ENCODE measurements around the gene AURKAIP1. TPM values are rescaled to one million over a fixed set of nuclear protein-coding genes. Genes with fewer than 3 reads are reported as not detected.

The AURKAIP1 gene
- total RNA-seq, 1 experiment from 2014 or later = 823 TPM

DNA sequence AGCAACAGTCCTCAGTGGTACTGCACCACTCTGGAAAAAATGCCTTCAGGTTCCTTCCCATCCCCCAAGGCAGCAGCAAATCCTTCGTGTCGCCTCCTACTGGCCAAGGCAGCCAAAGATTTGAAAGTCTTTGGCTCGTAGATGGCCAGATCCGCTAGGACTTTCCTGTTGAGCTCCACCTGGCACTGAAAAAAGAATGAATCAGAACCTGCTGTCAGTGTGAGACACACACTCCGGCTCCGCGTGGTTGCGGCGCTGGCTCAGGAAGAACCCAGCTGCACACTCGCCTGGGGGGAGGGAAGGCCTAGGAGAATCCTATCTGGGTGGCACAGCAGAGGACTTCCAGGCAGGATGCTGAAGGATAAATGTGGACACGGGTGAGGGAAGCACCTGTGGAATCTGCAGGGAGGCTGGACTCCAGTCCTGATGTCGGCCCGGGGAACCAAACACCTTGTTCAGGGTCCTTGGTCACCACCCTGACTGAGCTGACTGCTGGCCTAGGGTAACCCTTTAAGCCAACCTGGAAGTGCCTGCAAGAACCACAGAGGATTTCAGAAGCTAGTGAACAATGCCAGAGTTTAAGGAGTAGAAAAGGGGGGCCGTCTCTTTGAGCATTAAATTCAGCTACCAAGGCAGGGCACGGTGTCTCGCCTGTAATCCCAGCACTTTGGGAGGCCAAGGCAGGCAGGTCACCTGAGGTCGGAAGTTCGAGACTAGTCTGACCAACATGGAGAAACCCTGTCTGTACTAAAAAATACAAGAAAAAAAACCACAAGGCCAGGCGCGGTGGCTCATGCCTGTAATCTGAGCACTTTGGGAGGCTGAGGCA, 27.3 kb upstream of the AURKAIP1 start:
- peak overlapping the region; percentile 92; the same call in 1 of the 2 replicates for H3K4me2 ChIP-seq (ENCODE audit: low read length)
- H3F3A ChIP-seq (ENCODE audit: low read length, unreplicated experiment) = peaks cover 4% of the 10 kb centered on the region
- peak overlapping the region; percentile 11 for H3K27ac ChIP-seq (ENCODE audit: low read length)
- DNase-seq (peak; percentile 95), ATAC-seq (peak; percentile 37)
- peaks cover 82% of the 10 kb centered on the region for H3K79me2 ChIP-seq (ENCODE audit: low read length)
- no TSS peak for BruUV-seq (replicated peaks)
- intact Hi-C loops (cut with micrococcal nuclease) = no loop called here
- no peak overlapping the region for H3K4me3 ChIP-seq (ENCODE audit: low read length)
- H3K9ac ChIP-seq (ENCODE audit: low read length) = no peak overlapping the region
- peaks cover 43% of the 10 kb centered on the region for H3K36me3 ChIP-seq (ENCODE audit: low read depth, low read length)
- TF ChIP-seq EZH2 (IDR thresholded peaks at IDR 0.05; ENCODE audit: low read length, unreplicated experiment) (no peak), EZH2phosphoT487 (IDR thresholded peaks at IDR 0.05; ENCODE audit: borderline replicate concordance, low read length) (no peak)
- TF ChIP-seq, protein P1, sequence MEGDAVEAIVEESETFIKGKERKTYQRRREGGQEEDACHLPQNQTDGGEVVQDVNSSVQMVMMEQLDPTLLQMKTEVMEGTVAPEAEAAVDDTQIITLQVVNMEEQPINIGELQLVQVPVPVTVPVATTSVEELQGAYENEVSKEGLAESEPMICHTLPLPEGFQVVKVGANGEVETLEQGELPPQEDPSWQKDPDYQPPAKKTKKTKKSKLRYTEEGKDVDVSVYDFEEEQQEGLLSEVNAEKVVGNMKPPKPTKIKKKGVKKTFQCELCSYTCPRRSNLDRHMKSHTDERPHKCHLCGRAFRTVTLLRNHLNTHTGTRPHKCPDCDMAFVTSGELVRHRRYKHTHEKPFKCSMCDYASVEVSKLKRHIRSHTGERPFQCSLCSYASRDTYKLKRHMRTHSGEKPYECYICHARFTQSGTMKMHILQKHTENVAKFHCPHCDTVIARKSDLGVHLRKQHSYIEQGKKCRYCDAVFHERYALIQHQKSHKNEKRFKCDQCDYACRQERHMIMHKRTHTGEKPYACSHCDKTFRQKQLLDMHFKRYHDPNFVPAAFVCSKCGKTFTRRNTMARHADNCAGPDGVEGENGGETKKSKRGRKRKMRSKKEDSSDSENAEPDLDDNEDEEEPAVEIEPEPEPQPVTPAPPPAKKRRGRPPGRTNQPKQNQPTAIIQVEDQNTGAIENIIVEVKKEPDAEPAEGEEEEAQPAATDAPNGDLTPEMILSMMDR (conservative IDR thresholded peaks at IDR 0.05; ENCODE audit: low read depth, low read length) = peak; percentile 97
- no peaks in the 10 kb centered on the region for H4K20me1 ChIP-seq (ENCODE audit: low read length)
- H2AFZ ChIP-seq (ENCODE audit: low read length) = no peak overlapping the region
- POLR2A ChIA-PET (ENCODE audit: unreplicated experiment) = interaction anchor here (0.6 kb wide), 2 partner anchors 27 kb away, joined by 3 read pairs; partner anchors contain the start of gene AURKAIP1
- peaks cover 38% of the 10 kb centered on the region for H3K4me1 ChIP-seq (ENCODE audit: insufficient read depth, low read length)
- H3K9me2 ChIP-seq (replicated peaks; ENCODE audit: low read length) = no peaks in the 10 kb centered on the region
- CTCF ChIA-PET = interaction anchor here (0.6 to 1.0 kb wide), 6 partner anchors 18 to 102 kb away, joined by 3 to 11 read pairs (median 4); partner anchors contain the start of gene AURKAIP1
- no peaks in the 10 kb centered on the region for H3K27me3 ChIP-seq (ENCODE audit: low read length)
- H3K9me3 ChIP-seq (ENCODE audit: low read length) = no peaks in the 10 kb centered on the region

DNA sequence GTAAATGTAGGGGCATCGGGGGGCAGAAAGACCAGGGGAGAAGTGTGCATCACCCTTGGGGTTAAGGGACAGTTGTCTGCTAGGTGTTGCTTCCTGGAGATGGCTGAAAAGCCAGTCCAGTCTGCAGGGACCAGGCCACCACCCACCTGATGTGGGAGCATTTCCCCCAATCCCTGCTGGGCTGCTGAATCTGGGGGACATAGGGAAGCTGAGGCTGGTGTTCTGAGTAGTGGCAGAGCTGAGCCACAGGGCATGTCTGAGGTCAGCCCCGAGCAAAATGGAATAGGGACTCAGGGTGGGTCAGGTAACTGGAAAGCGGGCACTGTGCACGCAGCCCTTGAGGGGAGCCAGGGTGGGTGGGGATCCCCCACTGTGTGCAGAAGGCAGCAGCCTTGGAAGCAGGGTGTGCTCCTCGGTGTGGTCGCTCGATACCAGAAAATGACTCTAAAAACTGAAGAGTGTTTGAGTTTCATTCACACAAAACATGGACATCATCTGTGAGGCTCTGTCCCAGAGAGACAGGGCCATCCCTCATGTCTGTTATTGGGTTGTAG, 26.5 kb upstream of the AURKAIP1 start:
- no TSS peak for BruUV-seq (replicated peaks)
- Histone ChIP-seq H3K79me2 (ENCODE audit: low read length) (peaks cover 82% of the 10 kb centered on the region), H3K4me2 (ENCODE audit: low read length) (peak overlapping the region; percentile 92), H3K4me1 (ENCODE audit: insufficient read depth, low read length) (peaks cover 41% of the 10 kb centered on the region), H4K20me1 (ENCODE audit: low read length) (no peaks in the 10 kb centered on the region), H3F3A (ENCODE audit: low read length, unreplicated experiment) (peaks cover 4% of the 10 kb centered on the region), H2AFZ (ENCODE audit: low read length) (no peak overlapping the region), H3K9me2 (replicated peaks; ENCODE audit: low read length) (no peaks in the 10 kb centered on the region), H3K9me3 (ENCODE audit: low read length) (no peaks in the 10 kb centered on the region), H3K27me3 (ENCODE audit: low read length) (no peaks in the 10 kb centered on the region), H3K9ac (ENCODE audit: low read length) (no peak overlapping the region), H3K36me3 (ENCODE audit: low read depth, low read length) (peaks cover 47% of the 10 kb centered on the region), H3K4me3 (ENCODE audit: low read length) (peak overlapping the region; percentile 94; the same call in 1 of the 2 replicates), H3K27ac (ENCODE audit: low read length) (no peak overlapping the region)
- intact Hi-C loops (cut with micrococcal nuclease) = no loop called here
- ATAC-seq (no peak), DNase-seq (no peak)
- ChIA-PET CTCF (interaction anchor here (1.0 kb wide), 2 partner anchors 39 to 53 kb away, joined by 4 to 11 read pairs; no protein-coding TSS in a partner anchor), POLR2A (ENCODE audit: unreplicated experiment) (interaction anchor here (0.6 kb wide), 1 partner anchor 26 kb away, joined by 3 read pairs; the partner anchor contains the start of gene AURKAIP1)
- TF ChIP-seq EZH2phosphoT487 (IDR thresholded peaks at IDR 0.05; ENCODE audit: borderline replicate concordance, low read length) = no peak
- no peak for TF ChIP-seq EZH2 (IDR thresholded peaks at IDR 0.05; ENCODE audit: low read length, unreplicated experiment)
- TF ChIP-seq, protein P1 (conservative IDR thresholded peaks at IDR 0.05; ENCODE audit: low read depth, low read length) = no peak
